ENCODE measurements around the gene PCDHGA4. TPM values are rescaled to one million over a fixed set of nuclear protein-coding genes. Genes with fewer than 3 reads are reported as not detected.

Gene PCDHGA4
- 1.1 and 4.7 TPM in 2 replicates for total RNA-seq

GRCh38 chr5:141354900-141355469 lies at the start of gene PCDHGA4:
Gene PCDHGA4, plus strand, starts transcription at chr5:141355021. Its CDS starts 87 bp downstream, at chr5:141355108.

DNA sequence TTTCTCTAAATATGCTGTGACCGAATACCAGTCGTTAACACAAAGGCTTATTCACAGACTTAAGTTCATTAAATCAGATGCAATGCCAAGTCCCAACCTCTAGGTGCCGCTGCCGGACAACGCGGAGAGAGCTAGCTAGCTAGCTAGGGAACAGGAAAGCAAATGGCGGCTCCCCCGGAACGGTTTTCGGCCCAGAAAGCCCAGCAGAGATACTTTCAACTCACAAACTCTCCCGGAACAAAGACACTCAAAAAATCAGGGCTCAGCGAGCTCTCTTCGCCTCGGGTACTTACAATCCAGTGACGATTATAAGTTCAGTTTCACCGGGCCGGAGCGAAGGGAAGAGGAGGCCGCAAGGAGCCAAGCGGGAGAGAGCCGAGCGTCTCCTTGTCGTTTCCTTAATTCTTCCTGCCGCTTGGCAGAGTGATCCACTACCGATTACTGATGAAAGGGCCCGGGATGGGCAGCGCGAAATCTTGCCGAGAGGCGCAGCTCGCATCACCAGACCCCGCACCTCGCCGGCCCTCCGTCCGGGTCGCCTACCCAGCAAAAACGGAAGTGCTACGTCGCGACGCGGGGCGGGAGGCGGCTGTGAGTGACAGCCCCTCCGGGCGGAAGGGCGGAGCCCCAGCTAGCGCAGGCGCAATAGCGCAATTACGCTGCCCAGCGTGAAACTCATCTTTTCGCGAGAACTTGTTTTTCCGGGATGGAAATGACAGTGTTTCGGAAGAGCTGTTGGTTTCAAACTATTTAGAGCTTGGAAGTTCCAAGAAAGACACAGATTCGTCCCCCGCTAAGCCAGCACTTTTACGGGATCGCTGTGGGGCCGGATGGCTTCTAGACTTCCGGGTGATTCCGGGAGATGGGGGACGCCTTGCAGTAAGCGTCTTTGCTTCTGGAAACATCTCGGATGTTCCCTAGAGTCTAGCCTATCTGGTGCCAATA lies 34.3 kb upstream of the PCDHGA4 start, which contains the start of gene TAF7:
TAF7 (minus strand) TSS at position 560 of the 945 bp plus-strand sequence. CDS start 740 bp downstream, outside the sequence.

DNA sequence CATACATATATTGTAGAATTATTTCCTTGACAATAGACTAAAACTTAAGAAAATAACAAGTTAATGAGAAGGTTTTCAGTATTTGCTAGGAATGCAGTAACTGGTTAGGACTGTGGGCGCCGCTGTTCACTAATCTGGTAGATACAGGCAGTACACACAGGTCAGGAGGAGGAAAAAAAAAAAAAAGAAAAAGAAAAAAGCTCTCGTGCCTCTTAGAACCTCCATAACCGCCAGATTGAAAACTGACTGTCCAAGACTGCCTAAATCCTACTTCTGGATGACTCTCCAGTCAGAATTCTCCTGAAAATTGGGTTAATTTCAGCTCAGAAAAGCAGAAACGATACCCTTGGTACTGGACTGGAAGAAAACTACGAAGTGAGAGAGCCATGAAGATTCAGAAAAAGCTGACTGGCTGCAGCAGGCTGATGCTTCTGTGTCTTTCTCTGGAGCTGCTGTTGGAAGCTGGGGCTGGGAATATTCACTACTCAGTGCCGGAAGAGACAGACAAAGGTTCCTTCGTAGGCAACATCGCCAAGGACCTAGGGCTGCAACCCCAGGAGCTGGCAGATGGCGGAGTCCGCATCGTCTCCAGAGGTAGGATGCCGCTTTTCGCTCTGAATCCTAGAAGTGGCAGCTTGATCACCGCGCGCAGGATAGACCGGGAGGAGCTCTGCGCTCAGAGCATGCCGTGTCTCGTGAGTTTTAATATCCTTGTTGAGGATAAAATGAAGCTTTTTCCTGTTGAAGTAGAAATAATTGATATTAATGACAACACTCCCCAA lies 24.3 kb upstream of the PCDHGA4 start, which contains the start of gene PCDHGA1:
PCDHGA1 (plus strand) TSS at position 216 of the 782 bp plus-strand sequence.

GRCh38 chr5:141338538-141339306 lies 16.1 kb upstream of the PCDHGA4 start, which contains the start of gene PCDHGA2:
Gene PCDHGA2, plus strand, starts transcription at chr5:141338760.

GRCh38 chr5:141343242-141343952 lies 11.4 kb upstream of the PCDHGA4 start, which contains the start of gene PCDHGA3:
Gene PCDHGA3, plus strand, starts transcription at chr5:141343829. Its CDS starts 205 bp downstream, at chr5:141344034.

GRCh38 chr5:141349917-141350619 lies 4.8 kb upstream of the PCDHGA4 start, which contains the start of gene PCDHGB1:
Gene PCDHGB1, plus strand, starts transcription at chr5:141350099. Its CDS starts 162 bp downstream, at chr5:141350261.

GRCh38 chr5:141359790-141360426 lies 5.1 kb downstream of the PCDHGA4 start, which contains the start of gene PCDHGB2:
Gene PCDHGB2, plus strand, starts transcription at chr5:141359994. Its CDS starts 142 bp downstream, at chr5:141360136.

GRCh38 chr5:141363952-141364660 lies 9.3 kb downstream of the PCDHGA4 start, which contains the start of gene PCDHGA5:
Gene PCDHGA5, plus strand, starts transcription at chr5:141364162. Its CDS starts 169 bp downstream, at chr5:141364331.

GRCh38 chr5:141369994-141370848 lies 15.4 kb downstream of the PCDHGA4 start, which contains the start of gene PCDHGB3:
Gene PCDHGB3, plus strand, starts transcription at chr5:141370242. Its CDS starts 153 bp downstream, at chr5:141370395.

DNA sequence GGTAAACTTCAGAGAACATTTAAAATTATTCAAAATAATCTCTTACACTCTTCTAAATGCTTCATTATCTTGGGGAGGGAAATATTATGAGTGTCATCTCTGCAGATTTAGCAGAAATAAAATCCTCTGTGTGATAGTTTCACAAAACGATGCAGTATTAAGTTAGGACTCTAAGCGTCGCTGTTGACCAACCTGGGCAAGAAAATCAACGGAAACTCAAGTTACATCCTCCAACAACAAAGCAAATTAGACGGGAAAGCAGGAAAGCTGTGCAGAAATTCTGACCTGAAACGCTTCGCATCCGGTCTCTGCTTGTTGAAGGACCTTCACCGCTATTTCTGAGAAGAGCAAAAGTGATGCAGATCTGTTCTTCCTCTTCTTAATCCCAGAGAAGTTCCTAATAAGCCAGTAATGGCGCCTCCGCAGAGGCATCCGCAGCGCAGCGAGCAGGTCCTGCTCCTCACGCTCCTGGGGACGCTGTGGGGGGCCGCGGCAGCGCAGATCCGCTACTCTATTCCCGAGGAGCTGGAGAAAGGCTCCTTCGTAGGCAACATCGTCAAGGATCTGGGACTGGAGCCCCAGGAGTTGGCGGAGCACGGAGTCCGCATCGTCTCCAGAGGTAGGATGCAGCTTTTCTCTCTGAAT lies 19.0 kb downstream of the PCDHGA4 start, which contains the start of gene PCDHGA6:
PCDHGA6 (plus strand) TSS at position 219 of the 645 bp plus-strand sequence; CDS start at position 412, 193 bp downstream.

GRCh38 chr5:141382469-141383294 lies 27.9 kb downstream of the PCDHGA4 start, which contains the start of gene PCDHGA7:
Gene PCDHGA7, plus strand, starts transcription at chr5:141382742. Its CDS starts 158 bp downstream, at chr5:141382900.

DNA sequence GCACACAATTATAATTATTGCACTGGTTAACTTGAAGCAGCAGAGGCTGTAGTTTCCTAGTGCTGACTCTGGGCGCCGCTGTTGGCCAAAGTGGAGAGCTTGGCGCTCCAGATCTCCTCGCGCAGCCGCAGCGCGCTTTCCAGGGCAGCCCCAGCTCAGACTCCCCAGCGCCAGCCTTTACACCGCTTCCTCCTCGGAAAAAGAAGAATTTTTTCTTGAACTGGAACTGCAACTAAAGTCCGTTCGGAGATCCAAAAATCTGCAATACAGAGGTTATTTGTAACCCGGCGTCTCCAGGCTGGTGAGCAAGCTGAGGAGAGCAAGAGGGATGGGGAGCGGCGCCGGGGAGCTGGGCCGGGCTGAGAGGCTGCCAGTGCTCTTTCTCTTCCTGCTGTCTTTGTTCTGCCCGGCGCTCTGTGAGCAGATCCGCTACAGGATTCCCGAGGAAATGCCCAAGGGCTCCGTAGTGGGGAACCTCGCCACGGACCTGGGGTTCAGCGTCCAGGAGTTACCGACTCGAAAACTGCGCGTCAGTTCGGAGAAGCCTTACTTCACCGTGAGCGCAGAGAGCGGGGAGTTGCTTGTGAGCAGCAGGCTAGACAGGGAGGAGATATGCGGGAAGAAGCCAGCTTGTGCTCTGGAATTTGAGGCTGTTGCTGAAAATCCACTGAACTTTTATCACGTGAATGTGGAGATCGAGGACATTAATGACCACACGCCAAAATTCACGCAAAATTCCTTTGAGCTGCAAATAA lies 32.9 kb downstream of the PCDHGA4 start, which contains the start of gene PCDHGB4:
PCDHGB4 (plus strand) TSS at position 142 of the 755 bp plus-strand sequence; CDS start at position 329, 187 bp downstream.

GRCh38 chr5:141392429-141393198 lies 37.8 kb downstream of the PCDHGA4 start, which contains the start of gene PCDHGA8:
Gene PCDHGA8, plus strand, starts transcription at chr5:141392633. Its CDS starts 181 bp downstream, at chr5:141392814.

Data from bronchial smooth muscle cell (primary cell).